GM12878 (cell line): Measurements from ENCODE around the gene SCUBE3. TPM values are rescaled to one million over a fixed set of nuclear protein-coding genes. Genes with fewer than 3 reads are reported as not detected.

Source experiments
- ATAC-seq: fragments of 200-7000 bp; cut with Tn5 transposase; 3 replicates; pipeline ENCODE4 v1.9.1; 2020; ENCODE audit warnings: mild to moderate bottlenecking, moderate library complexity
- BruUV-seq: library from RNA; stranded (reverse); fragments of 400-500 nt; replicated peaks from 2 replicates; lab custom pipeline; 2021; lab: Mats Ljungman, UMichigan
- CTCF ChIA-PET: fragments of 300-600 bp; sonication (Branson Sonifier 250); formaldehyde crosslinking; extraction: SDS; loops from one replicate; lab custom pipeline; 2021; ENCODE audit warnings: inconsistent platforms; lab: Yijun Ruan, JAX
- POLR2A ChIA-PET: fragments of 350-600 bp; formaldehyde crosslinking; extraction: SDS; loops from one replicate; lab custom pipeline; 2021; ENCODE audit warnings: inconsistent platforms; lab: Charles Lee
- RAD21 ChIA-PET: fragments of 300-600 bp; sonication (Branson Sonifier 250); formaldehyde crosslinking; loops from one replicate; lab custom pipeline; 2023; ENCODE audit warnings: antibody characterized with exemption; ENCODE audit not compliant: unreplicated experiment; lab: Charles Lee
- SMC1A ChIA-PET: fragments of 300-600 bp; sonication (Branson Sonifier 250); formaldehyde crosslinking; loops from one replicate; lab custom pipeline; 2023; ENCODE audit not compliant: unreplicated experiment, uncharacterized antibody; lab: Charles Lee
- DNase-seq: peaks from one replicate; pipeline ENCODE4 v3.0.0-alpha.2; 2011; ENCODE audit warnings: low read depth, low spot score
- FAIRE-seq: peaks from 3 replicates; lab custom pipeline; 2011; peaks lifted over from hg19 to GRCh38; lab: Jason Lieb, UNC
- H2AFZ ChIP-seq: 2 replicates; pipeline ENCODE4 v1.6.0; 2011; ENCODE audit warnings: low read depth, low read length, control low read depth; ENCODE audit not compliant: control insufficient read depth
- H3K27ac ChIP-seq: 2 replicates; pipeline ENCODE4 v1.5.1; 2011; ENCODE audit warnings: control low read depth; ENCODE audit not compliant: control insufficient read depth, insufficient read depth
- H3K27me3 ChIP-seq, 2 experiments: replicated peaks in 1 of 2; 2 replicates each; pipeline versions ENCODE4 v1.6.0 to v1.6.1; 2011; ENCODE audit warnings: low read length in 1 of 2; ENCODE audit not compliant: control insufficient read depth in 2 of 2, insufficient read depth in 2 of 2
- H3K36me3 ChIP-seq, 2 experiments: 2 replicates each; pipeline ENCODE4 v1.5.1; 2011; ENCODE audit warnings: low read length in 1 of 2; ENCODE audit not compliant: control insufficient read depth in 2 of 2, insufficient read depth in 2 of 2
- H3K4me1 ChIP-seq: 2 replicates; pipeline ENCODE4 v1.6.1; 2011; ENCODE audit warnings: mild to moderate bottlenecking, low read length, moderate library complexity, mixed read lengths; ENCODE audit not compliant: control insufficient read depth, insufficient read depth
- H3K4me2 ChIP-seq: 2 replicates; pipeline ENCODE4 v1.6.0; 2011; ENCODE audit warnings: control low read depth; ENCODE audit not compliant: control insufficient read depth, insufficient read depth
- H3K4me3 ChIP-seq: fragments of 200-600 bp; sonication (generic); 2 replicates; pipeline ENCODE4 v1.5.1; 2016
- H3K79me2 ChIP-seq: 2 replicates; pipeline ENCODE4 v1.6.0; 2011; ENCODE audit warnings: low read length; ENCODE audit not compliant: control insufficient read depth, insufficient read depth
- H3K9ac ChIP-seq: 2 replicates; pipeline ENCODE4 v1.8.0; 2011; ENCODE audit warnings: low read length, control low read depth, mixed read lengths; ENCODE audit not compliant: control insufficient read depth, insufficient read depth
- H3K9me3 ChIP-seq: replicated peaks from 3 replicates; pipeline ENCODE4 v1.5.1; 2011; ENCODE audit warnings: mild to moderate bottlenecking, low read length; ENCODE audit not compliant: control insufficient read depth, insufficient read depth
- H4K20me1 ChIP-seq: 2 replicates; pipeline ENCODE4 v1.6.0; 2011; ENCODE audit not compliant: control insufficient read depth, insufficient read depth
- ATF7 ChIP-seq: fragments of 450-650 bp; IDR thresholded peaks from 2 replicates; pipeline ENCODE4 v1.6.1; 2016; ENCODE audit warnings: low read depth, mild to moderate bottlenecking
- BCL3 ChIP-seq: IDR thresholded peaks from 2 replicates; pipeline ENCODE4 v1.6.1; 2011; ENCODE audit warnings: borderline replicate concordance, low read depth, mild to moderate bottlenecking, moderate library complexity, low read length; ENCODE audit not compliant: insufficient read depth, poor library complexity, severe bottlenecking
- CHD2 ChIP-seq: IDR thresholded peaks from 2 replicates; pipeline ENCODE4 v1.6.1; 2011; ENCODE audit warnings: low read depth, low read length, improper control_type of control experiment, borderline replicate concordance
- KDM1A ChIP-seq: fragments of 200-600 bp; sonication (generic); IDR thresholded peaks from 2 replicates; pipeline ENCODE4 v1.6.1; 2016; ENCODE audit warnings: borderline replicate concordance
- MTA3 ChIP-seq: IDR thresholded peaks from 2 replicates; pipeline ENCODE4 v1.6.1; 2012; ENCODE audit warnings: low read length, inconsistent platforms, borderline replicate concordance
- MXI1 ChIP-seq: fragments of 150-350 bp; IDR thresholded peaks from 2 replicates; pipeline ENCODE4 v1.6.1; 2011; ENCODE audit warnings: low read depth, mild to moderate bottlenecking, inconsistent platforms, low read length, improper control_type of control experiment
- MYC ChIP-seq: IDR thresholded peaks from 2 replicates; pipeline ENCODE4 v1.6.1; 2011; ENCODE audit warnings: mild to moderate bottlenecking, low read length, moderate library complexity, inconsistent platforms; ENCODE audit not compliant: insufficient read depth, insufficient replicate concordance, insufficient read length, severe bottlenecking
- NFXL1 ChIP-seq: fragments of 450-650 bp; IDR thresholded peaks from 2 replicates; pipeline ENCODE4 v1.6.1; 2017; ENCODE audit warnings: antibody characterized with exemption, mild to moderate bottlenecking, borderline replicate concordance
- RAD21 ChIP-seq: IDR thresholded peaks from 2 replicates; pipeline ENCODE4 v1.6.1; 2011; ENCODE audit warnings: mild to moderate bottlenecking, low read depth, low read length, moderate library complexity; ENCODE audit not compliant: insufficient read depth
- RUNX3 ChIP-seq: IDR thresholded peaks from 2 replicates; pipeline ENCODE4 v1.6.1; 2012; ENCODE audit warnings: low read length, inconsistent platforms
- SIN3A ChIP-seq: IDR thresholded peaks from 2 replicates; pipeline ENCODE4 v1.6.1; 2012; ENCODE audit warnings: low read depth, low read length, improper control_type of control experiment
- SIX5 ChIP-seq: IDR thresholded peaks from 2 replicates; pipeline ENCODE4 v1.6.1; 2011; ENCODE audit warnings: mild to moderate bottlenecking, low read depth, low read length, moderate library complexity; ENCODE audit not compliant: severe bottlenecking
- SREBF1 ChIP-seq: IDR thresholded peaks from 2 replicates; pipeline ENCODE4 v1.6.1; 2012; ENCODE audit warnings: mild to moderate bottlenecking, low read length
- SRF ChIP-seq, 2 experiments: IDR thresholded peaks; 2 replicates each; pipeline ENCODE4 v1.6.1; 2011; ENCODE audit warnings: low read depth in 2 of 2, low read length in 2 of 2, mild to moderate bottlenecking in 1 of 2, moderate library complexity in 1 of 2
- STAT3 ChIP-seq: IDR thresholded peaks from 2 replicates; pipeline ENCODE4 v1.6.1; 2011; ENCODE audit warnings: low read depth, low read length, improper control_type of control experiment
- WRNIP1 ChIP-seq: IDR thresholded peaks from 2 replicates; pipeline ENCODE4 v1.6.1; 2011; ENCODE audit warnings: low read depth, low read length, improper control_type of control experiment, borderline replicate concordance
- YY1 ChIP-seq: IDR thresholded peaks from 2 replicates; pipeline ENCODE4 v1.6.1; 2011; ENCODE audit warnings: low read depth, mild to moderate bottlenecking, low read length
- WGBS: methylation state at CpG from one replicate; pipeline ENCODE4 v1.1.6; 2016; ENCODE audit warnings: low lambda C conversion rate; ENCODE audit not compliant: insufficient replicate concordance, insufficient coverage; ENCODE audit errors: missing lambda C conversion rate; 5-methylcytosine and 5-hydroxymethylcytosine counted together
- in situ Hi-C: fragments of 300-500 bp; cut with MboI; formaldehyde crosslinking; loops from 9 replicates; pipeline ENCODE4 v1.14.3; 2018; ENCODE audit warnings: mixed read lengths
- intact Hi-C: fragments of 100-400 bp; cut with micrococcal nuclease; formaldehyde crosslinking; loops from one replicate; pipeline ENCODE4 v1.14.2; 2022; ENCODE audit not compliant: unreplicated experiment
- polyA plus RNA-seq, 11 experiments: library from polyadenylated mRNA; depleted of rRNA in 4 of 11; unstranded in 6 of 11; stranded (reverse) in 5 of 11; fragments of >200 nt; fragmentation: Nextera tagmentation in 4 of 11; fragmentation: Illumina TruSeq in 1 of 11; extraction: Ambion mirVana in 4 of 11; extraction: Trizol in 1 of 11; gene quantifications; 1 replicate in 1 of 11; 2 replicates in 10 of 11; pipeline versions ENCODE4 v1.2.1 to v1.2.3, GENCODE V29; 2011 to 2016; ENCODE audit warnings: inconsistent platforms in 2 of 11, missing spikeins in 2 of 11, low read depth in 1 of 11
- total RNA-seq, 4 experiments: library from RNA; depleted of rRNA in 3 of 4; stranded (reverse); fragments of >200 nt in 3 of 4; fragmentation: Illumina TruSeq in 1 of 4; extraction: Trizol in 1 of 4; gene quantifications; 2 replicates each; pipeline versions ENCODE4 v1.2.1 to v1.2.3, GENCODE V29; 2013 to 2021

Gene SCUBE3
- total and polyA plus RNA-seq, 10 of the 15 experiments (the other 5 are each of a cell fraction or from before 2014, with no cell fraction given): under 0.01 to 0.20 (median 0.07) TPM; not detected in 4

GRCh38 chr6:35288834-35289233 is 75.1 kb downstream of the SCUBE3 start:
- no peak overlapping the region for H3K27ac ChIP-seq
- FAIRE-seq (no peak), ATAC-seq (no peak), DNase-seq (no peak)
- intact Hi-C loops: no loop called here
- peaks cover 5 to 27% of the 10 kb centered on the region in 2 experiments for H3K36me3 ChIP-seq
- ChIA-PET CTCF (interaction anchor here (0.9 to 4.3 kb wide), 4 partner anchors 8 to 40 kb away, joined by 3 to 19 read pairs (median 6); partner anchors contain the start of gene DEF6), POLR2A (interaction anchor here (0.8 kb wide), 1 partner anchor 21 kb away, joined by 3 read pairs; no protein-coding TSS in a partner anchor), RAD21 (interaction anchor here (1.0 kb wide), 1 partner anchor 33 kb away, joined by 3 read pairs; no protein-coding TSS in a partner anchor), SMC1A (no interaction called here)
- H3K4me3 ChIP-seq: no peak overlapping the region
- no peaks in the 10 kb centered on the region for H3K79me2 ChIP-seq
- H2AFZ ChIP-seq: no peak overlapping the region
- TF ChIP-seq STAT3: no peak
- TF ChIP-seq BCL3: no peak
- no peak for TF ChIP-seq SIX5
- no peak for TF ChIP-seq MXI1
- H3K4me2 ChIP-seq: no peak overlapping the region
- H3K9me3 ChIP-seq: no peaks in the 10 kb centered on the region
- no TSS peak for BruUV-seq
- no peaks in the 10 kb centered on the region for H3K27me3 ChIP-seq
- H3K9ac ChIP-seq: no peak overlapping the region
- H3K4me1 ChIP-seq: no peaks in the 10 kb centered on the region
- H4K20me1 ChIP-seq: no peaks in the 10 kb centered on the region
- WGBS: 81% methylated on average over 4 of the region's 4 CpGs
- in situ Hi-C loops: no loop called here

- Histone ChIP-seq H3K27ac (no peak overlapping the region), H3K27me3 (no peaks in the 10 kb centered on the region), H2AFZ (no peak overlapping the region), H3K9ac (no peak overlapping the region), H3K4me2 (no peak overlapping the region), H3K36me3 (peaks cover 4 to 26% of the 10 kb centered on the region in 2 experiments), H3K4me1 (no peaks in the 10 kb centered on the region), H3K4me3 (no peak overlapping the region), H3K79me2 (no peaks in the 10 kb centered on the region), H3K9me3 (no peaks in the 10 kb centered on the region), H4K20me1 (no peaks in the 10 kb centered on the region)
- no TSS peak for BruUV-seq
- in situ Hi-C loops: no loop called here
- FAIRE-seq (no peak), ATAC-seq (no peak), DNase-seq (no peak)
- intact Hi-C loops: loop anchor here (10.0 kb wide), 1 partner anchor 273 kb away; no protein-coding TSS in a partner anchor
- ChIA-PET POLR2A (no interaction called here), RAD21 (no interaction called here), CTCF (no interaction called here), SMC1A (no interaction called here)
- 99% methylated on average over 13 of the region's 13 CpGs for whole genome bisulfite sequencing
- TF ChIP-seq SREBF1: no peak
- no peak for TF ChIP-seq NFXL1
- no peak for TF ChIP-seq WRNIP1
- TF ChIP-seq CHD2: no peak
- TF ChIP-seq MYC: no peak
- no peak for TF ChIP-seq RUNX3
- TF ChIP-seq YY1: no peak
- no peak for TF ChIP-seq SRF (IDR thresholded peaks at IDR 0.05; ENCODE audit: low read depth in 2 of 2, low read length in 2 of 2)
- TF ChIP-seq MTA3: no peak
- no peak for TF ChIP-seq RAD21
- no peak for TF ChIP-seq KDM1A
- TF ChIP-seq SIN3A: no peak
- no peak for TF ChIP-seq ATF7
Measured at GRCh38 chr6:35291491-35291890, 77.7 kb downstream of the SCUBE3 start.
